CD14-positive monocyte (primary cell): ENCODE data around the gene TUBB3. TPM values are rescaled to one million over a fixed set of nuclear protein-coding genes. Genes with fewer than 3 reads are reported as not detected.

ENCODE experiments used
- DNase-seq, 3 donors: peaks; one replicate each; pipeline ENCODE4 v3.0.0-alpha.2; 2011 to 2022
- H2AFZ ChIP-seq: 2 replicates; pipeline ENCODE4 v1.6.0; 2012; ENCODE audit warnings: mild to moderate bottlenecking, low read depth, low read length, inconsistent platforms; ENCODE audit not compliant: insufficient read depth, poor library complexity, severe bottlenecking
- H3K27ac ChIP-seq, 2 donors: 1 replicate in 1 of 2; 2 replicates in 1 of 2; pipeline ENCODE4 v1.5.1; 2012 to 2013; ENCODE audit warnings: low read length in 2 of 2, control low read depth in 1 of 2, inconsistent platforms in 1 of 2, low read depth in 1 of 2, mild to moderate bottlenecking in 1 of 2
- H3K27me3 ChIP-seq, 2 donors: one replicate each; pipeline versions ENCODE4 v1.6.0 to v1.6.1; 2011 to 2013; ENCODE audit warnings: low read length in 2 of 2; ENCODE audit not compliant: control insufficient read depth in 2 of 2, insufficient read depth in 2 of 2
- H3K36me3 ChIP-seq, 2 donors: replicated peaks in 1 of 2; 1 replicate in 1 of 2; 2 replicates in 1 of 2; pipeline versions ENCODE4 v1.5.1 to v1.6.1; 2012 to 2013; ENCODE audit warnings: low read length in 2 of 2, control low read depth in 1 of 2, inconsistent platforms in 1 of 2, mild to moderate bottlenecking in 1 of 2; ENCODE audit not compliant: insufficient read depth in 2 of 2, control insufficient read depth in 1 of 2
- H3K4me1 ChIP-seq, 2 donors: 1 replicate in 1 of 2; 2 replicates in 1 of 2; pipeline versions ENCODE4 v1.5.1 to v1.6.1; 2012 to 2013; ENCODE audit warnings: low read length in 2 of 2, control low read depth in 1 of 2, inconsistent platforms in 1 of 2, mild to moderate bottlenecking in 1 of 2, moderate library complexity in 1 of 2; ENCODE audit not compliant: insufficient read depth in 2 of 2, control insufficient read depth in 1 of 2
- H3K4me2 ChIP-seq: replicated peaks from 2 replicates; pipeline ENCODE3; 2012; ENCODE audit warnings: low read length, moderate library complexity, mild to moderate bottlenecking; ENCODE audit not compliant: poor library complexity, severe bottlenecking; ENCODE audit errors: extremely low read depth
- H3K4me3 ChIP-seq, 3 experiments: fragments of 200-600 bp in 1 of 3; sonication (generic) in 1 of 3; replicated peaks in 1 of 3; 1 replicate in 2 of 3; 2 replicates in 1 of 3; pipeline ENCODE4 v1.5.1; 2011 to 2013; ENCODE audit warnings: low read length in 3 of 3, mild to moderate bottlenecking in 3 of 3, control low read depth in 2 of 3, low read depth in 2 of 3, inconsistent platforms in 1 of 3, moderate library complexity in 1 of 3
- H3K79me2 ChIP-seq: 2 replicates; pipeline ENCODE4 v1.6.0; 2012; ENCODE audit warnings: mild to moderate bottlenecking, control low read depth, inconsistent platforms, low read length, moderate library complexity; ENCODE audit not compliant: insufficient read depth
- H3K9ac ChIP-seq: 2 replicates; pipeline ENCODE4 v1.6.0; 2017; ENCODE audit warnings: low read length, mild to moderate bottlenecking; ENCODE audit not compliant: insufficient read depth, poor library complexity, severe bottlenecking
- H3K9me3 ChIP-seq, 2 donors: replicated peaks in 1 of 2; 1 replicate in 1 of 2; 2 replicates in 1 of 2; pipeline versions ENCODE4 v1.5.1 to v1.6.1; 2012 to 2013; ENCODE audit warnings: low read length in 2 of 2, control low read depth in 1 of 2; ENCODE audit not compliant: control insufficient read depth in 1 of 2, insufficient read depth in 1 of 2
- H4K20me1 ChIP-seq: 2 replicates; pipeline ENCODE4 v1.6.0; 2012; ENCODE audit warnings: mild to moderate bottlenecking, low read length, control low read depth, moderate library complexity; ENCODE audit not compliant: insufficient read depth
- H3K27ac Mint-ChIP-seq, 7 donors: one replicate each; pipeline ENCODE4 v1.8.0; 2020; ENCODE audit warnings: mild to moderate bottlenecking in 7 of 7, mixed read lengths in 7 of 7, moderate library complexity in 6 of 7, inconsistent platforms in 2 of 7
- H3K27me3 Mint-ChIP-seq, 3 donors: one replicate each; pipeline ENCODE4 v1.8.0; 2021 to 2022; ENCODE audit warnings: low read depth in 3 of 3, mild to moderate bottlenecking in 3 of 3, mixed read lengths in 3 of 3, moderate library complexity in 3 of 3, inconsistent platforms in 1 of 3
- H3K36me3 Mint-ChIP-seq, 2 donors: one replicate each; pipeline ENCODE4 v1.8.0; 2020; ENCODE audit warnings: mixed read lengths in 2 of 2, inconsistent platforms in 1 of 2, mild to moderate bottlenecking in 1 of 2
- H3K4me1 Mint-ChIP-seq: one replicate; pipeline ENCODE4 v1.8.0; 2020; ENCODE audit warnings: mild to moderate bottlenecking, mixed read lengths
- H3K4me3 Mint-ChIP-seq, 2 donors: one replicate each; pipeline ENCODE4 v1.8.0; 2020; ENCODE audit warnings: mild to moderate bottlenecking in 2 of 2, mixed read lengths in 2 of 2, moderate library complexity in 1 of 2
- H3K9me3 Mint-ChIP-seq, 7 donors: one replicate each; pipeline ENCODE4 v1.8.0; 2020 to 2022; ENCODE audit warnings: mixed read lengths in 7 of 7, mild to moderate bottlenecking in 6 of 7, moderate library complexity in 6 of 7, inconsistent platforms in 2 of 7
- WGBS: methylation state at CpG from one replicate; pipeline ENCODE4 v1.1.5; 2013; ENCODE audit warnings: missing lambda C conversion rate; ENCODE audit not compliant: insufficient coverage; 5-methylcytosine and 5-hydroxymethylcytosine counted together
- intact Hi-C, 2 donors: fragments of 100-400 bp; cut with micrococcal nuclease; formaldehyde crosslinking; loops; one replicate each; pipeline versions ENCODE4 v1.15.0 to v1.15.1; 2023
- polyA plus RNA-seq, 3 donors: library from polyadenylated mRNA; depleted of rRNA in 1 of 3; unstranded in 2 of 3; stranded (reverse) in 1 of 3; fragments of 300-500 nt in 2 of 3; fragments of >200 nt in 1 of 3; fragmentation: Illumina TruSeq in 2 of 3; gene quantifications; 1 replicate in 2 of 3; 2 replicates in 1 of 3; pipeline ENCODE4 v1.2.3, GENCODE V29; 2012 to 2021
- TF ChIP-seq, protein P1 (sequence below): fragments of 200-600 bp; IDR thresholded peaks from one replicate; pipeline ENCODE4 v1.8.0; 2022; ENCODE audit warnings: antibody characterized with exemption, mild to moderate bottlenecking

The TUBB3 gene
- polyA plus RNA-seq, 3 donors = 2.9 TPM; not detected in 2

DNA sequence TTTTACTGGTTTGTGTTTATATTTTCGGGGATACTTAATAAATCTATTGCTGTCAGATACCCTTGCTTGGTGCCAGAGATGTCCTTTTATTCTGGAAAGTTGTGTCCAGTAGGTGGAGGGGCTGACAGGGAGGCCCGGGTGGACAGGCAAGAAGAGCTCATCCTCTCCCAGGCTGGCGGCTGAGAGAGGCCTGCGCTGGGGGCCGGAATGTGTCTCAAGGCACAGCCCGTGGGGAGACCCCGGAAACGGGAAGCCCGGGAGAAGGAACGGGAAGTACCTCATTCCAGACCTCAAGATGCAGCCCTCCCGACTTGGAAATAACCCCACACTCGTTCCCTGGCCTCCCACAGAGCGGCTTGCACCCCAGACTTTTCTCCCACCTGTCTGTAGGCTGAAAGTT is 12.9 kb downstream of the TUBB3 start:
- WGBS = 79% methylated on average over 13 of the region's 13 CpGs
- Histone ChIP-seq H3K4me1 (no peaks in the 10 kb centered on the region), H3K27me3 (peaks cover 0 to 2% of the 10 kb centered on the region in 2 donors), H3K27ac (no peak overlapping the region), H3K4me3 (no peak overlapping the region), H3K79me2 (no peaks in the 10 kb centered on the region), H4K20me1 (no peaks in the 10 kb centered on the region), H2AFZ (no peak overlapping the region), H3K9me3 (no peaks in the 10 kb centered on the region), H3K36me3 (no peaks in the 10 kb centered on the region), H3K4me2 (no peak overlapping the region), H3K9ac (no peak overlapping the region)
- peaks cover 11 to 16% (median 16%) of the 10 kb centered on the region in 3 donors for H3K27me3 Mint-ChIP-seq
- no peaks in the 10 kb centered on the region for H3K36me3 Mint-ChIP-seq
- H3K4me1 Mint-ChIP-seq = no peaks in the 10 kb centered on the region
- no peak overlapping the region for H3K27ac Mint-ChIP-seq
- H3K9me3 Mint-ChIP-seq = peaks cover 0 to 6% (median 0%) of the 10 kb centered on the region in 7 donors
- H3K4me3 Mint-ChIP-seq = no peak overlapping the region
- no peak for DNase-seq
- intact Hi-C loops = no loop called here
- TF ChIP-seq, protein P1, sequence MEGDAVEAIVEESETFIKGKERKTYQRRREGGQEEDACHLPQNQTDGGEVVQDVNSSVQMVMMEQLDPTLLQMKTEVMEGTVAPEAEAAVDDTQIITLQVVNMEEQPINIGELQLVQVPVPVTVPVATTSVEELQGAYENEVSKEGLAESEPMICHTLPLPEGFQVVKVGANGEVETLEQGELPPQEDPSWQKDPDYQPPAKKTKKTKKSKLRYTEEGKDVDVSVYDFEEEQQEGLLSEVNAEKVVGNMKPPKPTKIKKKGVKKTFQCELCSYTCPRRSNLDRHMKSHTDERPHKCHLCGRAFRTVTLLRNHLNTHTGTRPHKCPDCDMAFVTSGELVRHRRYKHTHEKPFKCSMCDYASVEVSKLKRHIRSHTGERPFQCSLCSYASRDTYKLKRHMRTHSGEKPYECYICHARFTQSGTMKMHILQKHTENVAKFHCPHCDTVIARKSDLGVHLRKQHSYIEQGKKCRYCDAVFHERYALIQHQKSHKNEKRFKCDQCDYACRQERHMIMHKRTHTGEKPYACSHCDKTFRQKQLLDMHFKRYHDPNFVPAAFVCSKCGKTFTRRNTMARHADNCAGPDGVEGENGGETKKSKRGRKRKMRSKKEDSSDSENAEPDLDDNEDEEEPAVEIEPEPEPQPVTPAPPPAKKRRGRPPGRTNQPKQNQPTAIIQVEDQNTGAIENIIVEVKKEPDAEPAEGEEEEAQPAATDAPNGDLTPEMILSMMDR = no peak

DNA sequence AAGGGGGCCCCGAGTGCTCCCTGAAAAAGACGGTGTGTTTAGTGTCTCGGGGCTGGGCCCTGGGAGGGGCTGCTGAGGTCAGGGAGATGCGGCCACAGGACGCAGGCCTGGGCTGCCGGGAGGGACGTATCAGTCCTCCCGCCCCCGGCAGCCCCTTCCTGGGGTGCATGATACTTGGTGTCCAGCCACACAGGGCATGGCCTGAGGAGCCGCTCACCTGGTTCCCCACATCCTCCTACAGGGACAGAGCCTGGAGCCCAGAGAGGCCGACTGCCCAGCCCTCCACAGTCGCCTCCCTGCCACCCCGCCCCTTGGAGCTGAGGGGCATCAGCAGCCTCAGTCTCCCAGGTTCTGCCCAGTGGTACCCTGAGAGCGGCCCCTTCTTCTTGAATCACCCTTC is 13.4 kb downstream of the TUBB3 start:
- no peak overlapping the region for H3K4me3 ChIP-seq
- H2AFZ ChIP-seq = no peak overlapping the region
- 94% methylated on average over 14 of the region's 14 CpGs for WGBS
- peaks cover 0 to 2% of the 10 kb centered on the region in 2 donors for H3K27me3 ChIP-seq
- H3K27ac ChIP-seq = no peak overlapping the region
- no peaks in the 10 kb centered on the region for H3K36me3 ChIP-seq
- intact Hi-C loops = no loop called here
- Mint-ChIP-seq H3K27me3 (peaks cover 9 to 19% (median 19%) of the 10 kb centered on the region in 3 donors), H3K27ac (no peak overlapping the region), H3K4me1 (no peaks in the 10 kb centered on the region), H3K9me3 (peaks cover 0 to 6% (median 0%) of the 10 kb centered on the region in 7 donors), H3K36me3 (no peaks in the 10 kb centered on the region), H3K4me3 (no peak overlapping the region)
- H3K9ac ChIP-seq = no peak overlapping the region
- TF ChIP-seq, protein P1 = no peak
- H3K4me2 ChIP-seq = no peak overlapping the region
- DNase-seq = no peak
- H3K9me3 ChIP-seq = no peaks in the 10 kb centered on the region
- H4K20me1 ChIP-seq = no peaks in the 10 kb centered on the region
- no peaks in the 10 kb centered on the region for H3K4me1 ChIP-seq
- no peaks in the 10 kb centered on the region for H3K79me2 ChIP-seq
